Caco-2 (cell line): Measurements from ENCODE around the gene EVI2A. TPM values are rescaled to one million over a fixed set of nuclear protein-coding genes. Genes with fewer than 3 reads are reported as not detected.

Experiments
- BruUV-seq: library from RNA; stranded (reverse); fragments of 400-500 nt; replicated peaks from 2 replicates; lab custom pipeline; 2021; lab: Mats Ljungman, UMichigan
- CTCF ChIA-PET: fragments of 300-600 bp; sonication (Branson Sonifier 250); formaldehyde crosslinking; loops from one replicate; lab custom pipeline; 2022; ENCODE audit warnings: antibody characterized with exemption; lab: Charles Lee
- POLR2A ChIA-PET: fragments of 300-600 bp; sonication (Branson Sonifier 250); formaldehyde crosslinking; loops from one replicate; lab custom pipeline; 2022; ENCODE audit warnings: antibody characterized with exemption; lab: Charles Lee
- DNase-seq, 2 experiments: peaks; one replicate each; pipeline versions ENCODE4 v3.0.0 to v3.0.0-alpha.2; 2020 to 2022
- H3K27me3 ChIP-seq: replicated peaks from 2 replicates; pipeline ENCODE4 v1.6.0; 2011; ENCODE audit warnings: low read length; ENCODE audit not compliant: control insufficient read depth, insufficient read depth
- H3K36me3 ChIP-seq: 2 replicates; pipeline ENCODE4 v1.5.1; 2011; ENCODE audit warnings: low read length; ENCODE audit not compliant: control insufficient read depth, insufficient read depth
- H3K4me1 ChIP-seq: fragments of 250-450 bp; sonication (Bioruptor Pico); 2 replicates; pipeline ENCODE4 v1.5.1; 2020; ENCODE audit warnings: mild to moderate bottlenecking
- H3K4me3 ChIP-seq: 2 replicates; pipeline ENCODE4 v1.5.1; 2011; ENCODE audit warnings: low read depth, mild to moderate bottlenecking, control low read depth, low read length
- H3K9me3 ChIP-seq: fragments of 250-450 bp; sonication (Bioruptor Pico); 2 replicates; pipeline ENCODE4 v1.5.1; 2020; ENCODE audit warnings: mild to moderate bottlenecking, moderate library complexity
- H3K27ac Mint-ChIP-seq: one replicate; pipeline ENCODE4 v1.8.0; 2022; ENCODE audit warnings: mixed read lengths; ENCODE audit not compliant: unreplicated experiment
- H3K27me3 Mint-ChIP-seq: one replicate; pipeline ENCODE4 v1.8.0; 2022; ENCODE audit warnings: mixed read lengths; ENCODE audit not compliant: insufficient read depth, unreplicated experiment
- H3K36me3 Mint-ChIP-seq: one replicate; pipeline ENCODE4 v1.8.0; 2022; ENCODE audit warnings: mild to moderate bottlenecking, mixed read lengths; ENCODE audit not compliant: insufficient read depth, unreplicated experiment
- H3K4me1 Mint-ChIP-seq: one replicate; pipeline ENCODE4 v1.8.0; 2022; ENCODE audit warnings: low read depth, mixed read lengths; ENCODE audit not compliant: unreplicated experiment
- H3K4me3 Mint-ChIP-seq: one replicate; pipeline ENCODE4 v1.8.0; 2022; ENCODE audit warnings: mild to moderate bottlenecking, moderate library complexity, mixed read lengths; ENCODE audit not compliant: unreplicated experiment
- H3K9me3 Mint-ChIP-seq: one replicate; pipeline ENCODE4 v1.8.0; 2022; ENCODE audit warnings: mixed read lengths; ENCODE audit not compliant: unreplicated experiment
- CTCF ChIP-seq, 2 experiments: fragments of 200-600 bp in 1 of 2; IDR thresholded peaks; 1 replicate in 1 of 2; 2 replicates in 1 of 2; pipeline versions ENCODE4 v1.5.1 to v1.8.0; 2011 to 2022; ENCODE audit warnings: antibody characterized with exemption in 1 of 2, control low read depth in 1 of 2, inconsistent platforms in 1 of 2, low read depth in 1 of 2, low read length in 1 of 2, mild to moderate bottlenecking in 1 of 2, moderate library complexity in 1 of 2; ENCODE audit not compliant: insufficient read depth in 1 of 2, severe bottlenecking in 1 of 2, unreplicated experiment in 1 of 2
- intact Hi-C: fragments of 100-400 bp; cut with micrococcal nuclease; formaldehyde crosslinking; loops from one replicate; pipeline ENCODE4 v1.10.0; 2022; ENCODE audit not compliant: unreplicated experiment
- total RNA-seq: library from RNA; stranded (reverse); gene quantifications from 2 replicates; pipeline ENCODE4 v1.2.3, GENCODE V29; 2022

The EVI2A gene
- total RNA-seq, 1 experiment from 2014 or later = not detected

GRCh38 chr17:31286587-31286986 is 34.8 kb downstream of the EVI2A start:
- no peaks in the 10 kb centered on the region for H3K36me3 ChIP-seq
- no peak overlapping the region for H3K4me3 ChIP-seq
- Mint-ChIP-seq H3K27ac (no peak overlapping the region), H3K27me3 (no peaks in the 10 kb centered on the region), H3K36me3 (peaks cover 20% of the 10 kb centered on the region), H3K9me3 (no peaks in the 10 kb centered on the region), H3K4me1 (no peaks in the 10 kb centered on the region), H3K4me3 (no peak overlapping the region)
- no peaks in the 10 kb centered on the region for H3K27me3 ChIP-seq
- TF ChIP-seq CTCF (IDR thresholded peaks at IDR 0.05; ENCODE audit: insufficient read depth in 1 of 2, low read depth in 1 of 2, low read length in 1 of 2, severe bottlenecking in 1 of 2, unreplicated experiment in 1 of 2) = no peak
- ChIA-PET POLR2A (no interaction called here), CTCF (no interaction called here)
- no peaks in the 10 kb centered on the region for H3K9me3 ChIP-seq
- no TSS peak for BruUV-seq
- intact Hi-C loops = no loop called here
- no peak for DNase-seq
- H3K4me1 ChIP-seq = no peaks in the 10 kb centered on the region

GRCh38 chr17:31283841-31284240 is 37.6 kb downstream of the EVI2A start:
- Mint-ChIP-seq H3K27ac (no peak overlapping the region), H3K4me3 (no peak overlapping the region), H3K9me3 (no peaks in the 10 kb centered on the region), H3K36me3 (peaks cover 41% of the 10 kb centered on the region), H3K27me3 (no peaks in the 10 kb centered on the region), H3K4me1 (no peaks in the 10 kb centered on the region)
- DNase-seq = no peak
- no peaks in the 10 kb centered on the region for H3K9me3 ChIP-seq
- TF ChIP-seq CTCF (IDR thresholded peaks at IDR 0.05; ENCODE audit: insufficient read depth in 1 of 2, low read depth in 1 of 2, low read length in 1 of 2, severe bottlenecking in 1 of 2, unreplicated experiment in 1 of 2) = no peak
- no peaks in the 10 kb centered on the region for H3K27me3 ChIP-seq
- BruUV-seq = no TSS peak
- no peaks in the 10 kb centered on the region for H3K4me1 ChIP-seq
- CTCF ChIA-PET = no interaction called here
- no peaks in the 10 kb centered on the region for H3K36me3 ChIP-seq
- intact Hi-C loops = no loop called here
- POLR2A ChIA-PET = no interaction called here
- H3K4me3 ChIP-seq = no peak overlapping the region

- Histone ChIP-seq H3K4me1 (no peaks in the 10 kb centered on the region), H3K4me3 (no peak overlapping the region), H3K9me3 (no peaks in the 10 kb centered on the region), H3K27me3 (no peaks in the 10 kb centered on the region), H3K36me3 (no peaks in the 10 kb centered on the region)
- Mint-ChIP-seq H3K27me3 (no peaks in the 10 kb centered on the region), H3K9me3 (no peaks in the 10 kb centered on the region), H3K4me3 (no peak overlapping the region), H3K4me1 (no peaks in the 10 kb centered on the region), H3K36me3 (peaks cover 50% of the 10 kb centered on the region), H3K27ac (no peak overlapping the region)
- BruUV-seq = no TSS peak
- TF ChIP-seq CTCF (IDR thresholded peaks at IDR 0.05; ENCODE audit: insufficient read depth in 1 of 2, low read depth in 1 of 2, low read length in 1 of 2, severe bottlenecking in 1 of 2, unreplicated experiment in 1 of 2) = no peak
- no peak for DNase-seq
- ChIA-PET POLR2A (no interaction called here), CTCF (no interaction called here)
- intact Hi-C loops = no loop called here
Observed at GRCh38 chr17:31281061-31281460, 40.4 kb downstream of the EVI2A start.
